Endodermal cell (in vitro differentiated cells): ENCODE measurements around the gene RPL12. TPM values are rescaled to one million over a fixed set of nuclear protein-coding genes. Genes with fewer than 3 reads are reported as not detected.
A peak's percentile ranks its signal among the peaks of the same experiment; 100 is the strongest.

ENCODE experiments used
- DNase-seq: peaks from one replicate; pipeline ENCODE4 v3.0.0-alpha.2; 2017
- H3K27ac ChIP-seq: 2 replicates; pipeline ENCODE4 v1.5.1; 2013; ENCODE audit warnings: mild to moderate bottlenecking, low read depth, low read length, moderate library complexity
- H3K27me3 ChIP-seq: 2 replicates; pipeline ENCODE4 v1.6.1; 2013; ENCODE audit warnings: mild to moderate bottlenecking, low read length, moderate library complexity; ENCODE audit not compliant: insufficient read depth, control insufficient read depth, poor library complexity, severe bottlenecking
- H3K36me3 ChIP-seq: 2 replicates; pipeline ENCODE4 v1.7.0; 2013; ENCODE audit warnings: mild to moderate bottlenecking, low read length, moderate library complexity; ENCODE audit not compliant: control insufficient read depth, insufficient read depth
- H3K4me1 ChIP-seq: one replicate; pipeline ENCODE4 v1.7.0; 2013; ENCODE audit warnings: low read length; ENCODE audit not compliant: control insufficient read depth, insufficient read depth
- H3K4me3 ChIP-seq: 2 replicates; pipeline ENCODE4 v1.5.1; 2013; ENCODE audit warnings: mild to moderate bottlenecking, low read length, moderate library complexity
- H3K9ac ChIP-seq: 2 replicates; pipeline ENCODE4 v1.6.1; 2013; ENCODE audit warnings: mild to moderate bottlenecking, low read length, moderate library complexity; ENCODE audit not compliant: poor library complexity, severe bottlenecking; ENCODE audit errors: extremely low read depth
- H3K9me3 ChIP-seq: 2 replicates; pipeline ENCODE4 v1.6.1; 2013; ENCODE audit warnings: mild to moderate bottlenecking, low read length, moderate library complexity; ENCODE audit not compliant: control insufficient read depth
- H3K27ac Mint-ChIP-seq: 2 replicates; pipeline ENCODE4 v1.8.0; 2020; ENCODE audit warnings: mixed read lengths
- H3K27me3 Mint-ChIP-seq: 2 replicates; pipeline ENCODE4 v1.8.0; 2021; ENCODE audit warnings: mild to moderate bottlenecking, mixed read lengths; ENCODE audit not compliant: insufficient read depth
- H3K36me3 Mint-ChIP-seq: 2 replicates; pipeline ENCODE4 v1.8.0; 2020; ENCODE audit warnings: low read depth, mixed read lengths
- H3K4me1 Mint-ChIP-seq: 2 replicates; pipeline ENCODE4 v1.8.0; 2020; ENCODE audit warnings: mixed read lengths
- H3K4me3 Mint-ChIP-seq: 2 replicates; pipeline ENCODE4 v1.8.0; 2020; ENCODE audit warnings: mild to moderate bottlenecking, moderate library complexity, mixed read lengths
- H3K9me3 Mint-ChIP-seq: 2 replicates; pipeline ENCODE4 v1.8.0; 2020; ENCODE audit warnings: mild to moderate bottlenecking, mixed read lengths
- WGBS, 2 experiments: methylation state at CpG; one replicate each; pipeline versions ENCODE4 v1.1.5 to v1.1.7; 2013; ENCODE audit warnings: missing lambda C conversion rate in 2 of 2, mixed read lengths in 1 of 2; ENCODE audit not compliant: insufficient coverage in 1 of 2, insufficient read length in 1 of 2; 5-methylcytosine and 5-hydroxymethylcytosine counted together
- total RNA-seq, 2 donors: library from RNA; stranded (reverse); fragmentation: NEBNext Ultra II Directional in 1 of 2; extraction: Animal tissue kit (Norgen Biotek cat#: 25700) in 1 of 2; gene quantifications; 2 replicates in 1 of 2; 3 replicates in 1 of 2; pipeline ENCODE4 v1.2.1, GENCODE V29; 2021
- TF ChIP-seq, protein P1 (sequence below): fragments of 200-600 bp; sonication (generic); conservative IDR thresholded peaks from 2 replicates; pipeline ENCODE4 v1.5.0; 2021; ENCODE audit warnings: antibody characterized with exemption, mild to moderate bottlenecking

The RPL12 gene
- total RNA-seq, 2 donors from 2014 or later = 1,241 to 1,436 TPM

DNA sequence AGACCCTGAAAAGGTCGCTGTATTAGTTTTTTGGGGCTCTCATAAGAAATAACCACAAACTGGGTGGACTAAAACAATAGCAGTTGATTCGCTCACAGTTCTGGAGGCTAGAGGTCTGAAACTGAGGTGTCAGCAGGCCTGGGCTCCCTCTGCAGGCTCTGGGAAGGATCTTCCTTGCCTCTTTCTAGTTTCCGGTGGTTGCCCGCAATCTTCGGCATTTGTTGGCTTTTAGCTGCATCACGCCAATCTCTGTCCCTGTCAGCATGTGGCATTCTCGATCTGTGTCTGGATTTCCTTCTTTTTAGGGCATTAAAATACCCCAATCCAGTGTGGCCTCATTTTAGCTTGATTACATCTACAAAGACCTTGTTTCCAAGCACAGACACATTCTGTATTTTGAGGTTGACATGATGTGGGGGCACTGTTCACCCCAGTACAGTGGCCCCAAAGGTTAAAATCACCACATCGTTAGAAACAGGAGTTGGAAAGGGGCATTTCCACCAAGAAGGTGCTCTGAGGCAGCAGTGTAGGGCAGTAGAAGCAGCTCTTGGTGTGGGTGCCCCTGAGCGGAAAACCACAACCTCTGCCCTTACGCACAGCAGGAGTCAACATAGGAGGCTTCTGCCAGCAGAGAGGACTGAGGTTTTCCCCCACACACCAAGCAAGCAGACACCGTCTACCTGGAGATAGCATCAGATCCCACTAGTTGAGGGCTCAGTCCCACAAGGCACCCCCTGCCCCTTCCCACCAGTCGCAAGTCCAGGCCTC is 13.5 kb downstream of the RPL12 start:
- Mint-ChIP-seq H3K4me3 (no peak overlapping the region), H3K36me3 (peaks cover 85% of the 10 kb centered on the region), H3K27me3 (no peaks in the 10 kb centered on the region), H3K9me3 (peaks cover 6% of the 10 kb centered on the region), H3K27ac (peak overlapping the region; percentile 4), H3K4me1 (no peaks in the 10 kb centered on the region)
- Histone ChIP-seq H3K9ac (no peak overlapping the region), H3K4me1 (no peaks in the 10 kb centered on the region), H3K4me3 (no peak overlapping the region), H3K9me3 (no peaks in the 10 kb centered on the region), H3K36me3 (peaks cover 74% of the 10 kb centered on the region), H3K27ac (no peak overlapping the region), H3K27me3 (no peaks in the 10 kb centered on the region)
- 88 to 90% methylated on average over 11 to 12 of the region's 12 CpGs for WGBS, 2 experiments
- TF ChIP-seq, protein P1, sequence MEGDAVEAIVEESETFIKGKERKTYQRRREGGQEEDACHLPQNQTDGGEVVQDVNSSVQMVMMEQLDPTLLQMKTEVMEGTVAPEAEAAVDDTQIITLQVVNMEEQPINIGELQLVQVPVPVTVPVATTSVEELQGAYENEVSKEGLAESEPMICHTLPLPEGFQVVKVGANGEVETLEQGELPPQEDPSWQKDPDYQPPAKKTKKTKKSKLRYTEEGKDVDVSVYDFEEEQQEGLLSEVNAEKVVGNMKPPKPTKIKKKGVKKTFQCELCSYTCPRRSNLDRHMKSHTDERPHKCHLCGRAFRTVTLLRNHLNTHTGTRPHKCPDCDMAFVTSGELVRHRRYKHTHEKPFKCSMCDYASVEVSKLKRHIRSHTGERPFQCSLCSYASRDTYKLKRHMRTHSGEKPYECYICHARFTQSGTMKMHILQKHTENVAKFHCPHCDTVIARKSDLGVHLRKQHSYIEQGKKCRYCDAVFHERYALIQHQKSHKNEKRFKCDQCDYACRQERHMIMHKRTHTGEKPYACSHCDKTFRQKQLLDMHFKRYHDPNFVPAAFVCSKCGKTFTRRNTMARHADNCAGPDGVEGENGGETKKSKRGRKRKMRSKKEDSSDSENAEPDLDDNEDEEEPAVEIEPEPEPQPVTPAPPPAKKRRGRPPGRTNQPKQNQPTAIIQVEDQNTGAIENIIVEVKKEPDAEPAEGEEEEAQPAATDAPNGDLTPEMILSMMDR = peak; percentile 59
- peak; percentile 55 for DNase-seq

DNA sequence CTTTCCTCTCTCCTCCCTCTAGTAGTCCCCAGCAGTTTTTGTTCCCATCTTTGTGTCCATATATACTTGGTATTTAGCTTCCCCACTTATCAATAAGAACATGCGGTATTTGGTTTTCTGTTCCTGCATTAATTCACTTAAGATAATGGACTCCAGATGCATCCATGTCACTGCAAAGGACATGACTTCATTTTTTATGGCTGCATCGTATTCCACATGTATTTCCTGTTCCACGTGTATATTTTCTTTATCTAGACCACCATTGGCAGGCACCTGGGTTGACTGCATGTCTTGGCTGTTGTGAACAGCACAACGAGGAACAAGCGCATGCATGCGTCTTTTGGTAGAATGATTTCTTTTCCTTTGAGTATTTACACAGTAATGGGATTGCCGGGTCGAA is 20.8 kb downstream of the RPL12 start:
- H3K9me3 ChIP-seq = no peaks in the 10 kb centered on the region
- H3K27ac ChIP-seq = no peak overlapping the region
- H3K4me1 ChIP-seq = no peaks in the 10 kb centered on the region
- H3K4me1 Mint-ChIP-seq = peaks cover under 1% of the 10 kb centered on the region
- no peak overlapping the region for H3K9ac ChIP-seq
- H3K27ac Mint-ChIP-seq = no peak overlapping the region
- 95 to 97% methylated on average over 8 of the region's 8 CpGs for WGBS, 2 experiments
- TF ChIP-seq, protein P1 = no peak
- H3K27me3 Mint-ChIP-seq = no peaks in the 10 kb centered on the region
- H3K4me3 ChIP-seq = no peak overlapping the region
- H3K36me3 Mint-ChIP-seq = peaks cover 70% of the 10 kb centered on the region
- no peaks in the 10 kb centered on the region for H3K9me3 Mint-ChIP-seq
- peaks cover 57% of the 10 kb centered on the region for H3K36me3 ChIP-seq
- no peaks in the 10 kb centered on the region for H3K27me3 ChIP-seq
- H3K4me3 Mint-ChIP-seq = no peak overlapping the region
- no peak for DNase-seq

DNA sequence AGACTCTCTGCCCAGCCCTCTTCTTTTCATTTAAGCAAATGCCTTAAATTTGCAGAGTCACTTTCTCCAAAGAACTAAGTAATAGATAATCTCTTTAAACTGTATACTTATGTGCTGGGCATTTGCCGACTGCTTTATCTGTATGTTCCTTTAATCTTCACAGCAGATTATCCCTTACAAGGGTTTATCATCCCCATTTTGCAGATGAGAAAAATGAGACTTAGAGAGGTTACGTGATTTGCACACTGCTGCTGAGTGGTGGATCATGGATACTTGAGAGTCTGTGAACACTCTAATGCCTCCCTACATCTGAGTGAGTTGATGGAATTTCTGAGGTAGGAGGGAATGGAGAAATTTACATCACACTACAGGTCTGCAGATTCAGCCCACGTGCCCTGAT is 22.9 kb downstream of the RPL12 start:
- Histone ChIP-seq H3K9ac (no peak overlapping the region), H3K4me1 (no peaks in the 10 kb centered on the region), H3K27ac (no peak overlapping the region), H3K36me3 (peaks cover 37% of the 10 kb centered on the region), H3K4me3 (no peak overlapping the region), H3K9me3 (no peaks in the 10 kb centered on the region), H3K27me3 (no peaks in the 10 kb centered on the region)
- DNase-seq = no peak
- H3K36me3 Mint-ChIP-seq = peaks cover 51% of the 10 kb centered on the region
- WGBS, 2 experiments = 86 to 93% methylated on average over 1 to 3 of the region's 3 CpGs
- H3K27me3 Mint-ChIP-seq = no peaks in the 10 kb centered on the region
- H3K9me3 Mint-ChIP-seq = no peaks in the 10 kb centered on the region
- H3K4me1 Mint-ChIP-seq = peaks cover 6% of the 10 kb centered on the region
- H3K4me3 Mint-ChIP-seq = no peak overlapping the region
- TF ChIP-seq, protein P1 = no peak
- no peak overlapping the region for H3K27ac Mint-ChIP-seq
